NCI-H2227 treated with DMSO at 0.1 percent for 48 hours (cell line): Measurements from ENCODE around the gene PGS1.

ENCODE experiments used
- DNase-seq: peaks from one replicate; lab custom pipeline; 2025; lab: John Stamatoyannopoulos, UW

PGS1 gene

DNA sequence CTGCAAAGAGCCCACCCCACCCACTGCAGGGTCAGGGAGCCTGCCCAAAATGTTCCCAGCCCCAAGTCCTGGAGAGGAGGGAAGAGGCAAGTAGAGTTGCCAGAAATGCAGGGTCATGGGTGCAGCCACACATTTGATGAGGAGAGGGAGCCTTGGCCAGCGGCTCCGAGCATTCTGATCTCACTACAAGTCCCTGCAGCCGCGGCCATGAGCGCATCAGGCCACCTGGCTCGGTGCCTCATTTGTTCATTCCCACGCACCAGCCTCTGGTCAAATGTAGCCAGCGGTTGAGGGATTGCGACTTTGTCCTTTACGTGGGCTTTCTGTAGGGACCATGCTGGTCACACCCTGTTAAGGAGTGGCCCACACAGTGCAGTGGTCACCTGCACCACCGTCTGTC, 48.7 kb downstream of the PGS1 start:
- DNase-seq, result no peak

DNA sequence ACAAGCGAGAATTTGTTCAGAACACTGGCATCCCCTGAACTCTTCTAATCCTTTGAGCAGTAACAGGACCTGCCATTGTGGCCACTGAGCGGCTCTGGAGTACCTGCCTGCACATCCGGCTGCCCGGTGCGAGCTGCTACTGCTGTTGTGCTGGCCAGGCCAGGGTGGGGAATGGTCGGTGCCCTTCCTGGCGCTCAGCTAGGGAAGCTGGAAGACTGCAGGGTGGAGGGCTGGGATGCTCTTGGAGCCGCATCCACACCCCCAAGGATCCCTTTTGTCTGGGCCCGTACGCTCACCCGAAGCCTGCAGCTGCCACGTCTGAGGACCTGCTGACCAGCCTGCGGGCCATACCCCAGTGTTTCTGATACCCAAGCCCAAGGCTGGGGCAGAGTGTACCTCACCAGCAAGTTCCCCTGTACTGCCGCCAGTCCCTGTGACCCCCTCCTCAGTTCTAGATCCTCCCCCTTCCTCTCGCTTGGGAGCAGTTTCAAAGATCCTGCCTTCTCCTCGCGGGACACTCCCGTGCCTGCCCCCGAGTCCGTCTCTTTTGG, 49.7 kb downstream of the PGS1 start:
- no peak for DNase-seq

- DNase-seq, result no peak
These were observed 50.6 kb downstream of the PGS1 start for GRCh38 chr17:78428836-78429617.

DNA sequence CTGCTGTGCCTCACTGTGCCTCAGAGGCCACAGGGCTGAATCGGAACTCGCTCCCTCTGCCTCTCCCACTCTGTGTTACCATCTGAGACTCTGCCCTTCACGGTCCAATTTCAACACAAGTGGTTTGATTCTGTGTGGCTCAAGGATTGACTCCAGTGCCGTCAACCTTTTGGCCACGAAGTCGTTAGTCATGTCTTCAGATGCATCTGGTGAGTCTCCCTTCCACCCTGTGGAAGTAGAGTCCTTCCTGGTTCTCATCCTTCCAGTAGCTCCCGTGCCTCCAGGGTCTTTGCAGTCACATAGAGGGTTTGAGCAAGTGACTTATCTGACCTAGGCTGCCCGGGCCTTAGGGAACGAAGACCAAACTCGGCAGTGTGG, 51.2 kb downstream of the PGS1 start:
- no peak for DNase-seq

GRCh38 chr17:78430892-78431691, 52.6 kb downstream of the PGS1 start:
- DNase-seq, result no peak

DNA sequence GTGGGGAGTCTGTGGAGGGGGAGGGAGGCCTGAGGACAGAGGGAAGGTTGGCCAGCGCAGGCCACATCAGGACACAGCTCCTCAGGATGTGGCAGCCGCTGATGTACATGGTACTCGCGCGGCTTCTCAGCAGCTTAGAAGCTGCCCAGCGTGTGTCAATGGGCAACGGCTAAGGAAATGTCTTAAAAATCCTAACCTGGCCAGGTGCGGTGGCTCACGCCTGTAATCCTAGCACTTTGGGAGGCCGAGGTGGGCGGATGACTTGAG, 53.2 kb downstream of the PGS1 start:
- DNase-seq, result no peak

- DNase-seq, result no peak
These were observed 54.0 kb downstream of the PGS1 start for GRCh38 chr17:78432226-78433012.

GRCh38 chr17:78433013-78433727, 54.7 kb downstream of the PGS1 start:
- DNase-seq, result no peak

- no peak for DNase-seq
These were observed 55.4 kb downstream of the PGS1 start for GRCh38 chr17:78433780-78434335.

GRCh38 chr17:78434455-78435329, 56.2 kb downstream of the PGS1 start:
- DNase-seq, result no peak

- DNase-seq, result no peak
These were observed 57.0 kb downstream of the PGS1 start for GRCh38 chr17:78435330-78436005.

GRCh38 chr17:78437508-78438169, 59.2 kb downstream of the PGS1 start:
- DNase-seq, result no peak

DNA sequence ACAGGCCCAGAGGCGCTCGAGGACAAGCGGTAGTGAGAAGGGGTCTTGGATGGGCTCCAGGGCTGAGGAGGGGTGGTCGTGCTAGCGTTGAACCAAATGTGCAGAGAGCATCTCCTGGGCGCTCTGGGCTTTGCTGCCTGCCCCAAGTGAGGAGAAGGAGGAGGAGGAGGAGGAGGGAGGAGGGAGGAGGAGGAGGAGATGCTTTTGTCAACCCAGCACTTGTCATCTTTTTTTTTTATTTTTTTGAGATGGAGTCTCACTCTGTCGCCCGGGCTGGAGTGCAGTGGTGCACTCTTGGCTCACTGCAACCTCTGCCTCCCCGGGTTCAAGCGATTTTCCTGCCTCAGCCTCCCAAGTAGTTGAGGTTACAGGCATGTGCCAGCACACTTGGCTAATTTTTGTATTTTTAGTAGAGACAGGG, 59.8 kb downstream of the PGS1 start:
- no peak for DNase-seq

GRCh38 chr17:78438694-78439325, 60.4 kb downstream of the PGS1 start:
- no peak for DNase-seq

- DNase-seq, result no peak
These were observed 63.0 kb downstream of the PGS1 start for GRCh38 chr17:78441271-78441971.

GRCh38 chr17:78442648-78443218, 64.3 kb downstream of the PGS1 start:
- no peak for DNase-seq

GRCh38 chr17:78444392-78444791, 65.9 kb downstream of the PGS1 start:
- no peak for DNase-seq

DNA sequence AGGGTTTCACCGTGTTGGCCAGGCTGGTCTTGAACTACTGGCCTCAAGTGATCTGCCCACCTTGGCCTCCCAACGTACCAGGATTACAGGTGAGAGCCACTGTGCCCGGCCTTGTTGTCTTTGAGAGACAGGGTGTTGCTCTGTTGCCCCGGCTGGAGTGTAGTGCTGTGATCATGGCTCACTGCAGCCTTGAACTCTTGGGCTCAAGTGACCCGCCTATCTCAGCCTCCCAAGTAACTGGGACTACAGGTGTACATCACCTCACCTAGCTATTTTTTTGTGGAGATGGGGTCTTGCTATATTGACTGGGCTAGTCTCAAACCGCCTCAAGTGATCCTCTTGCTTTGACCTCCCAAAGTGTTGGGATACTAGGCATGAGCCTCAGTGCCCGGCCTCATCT, 68.4 kb downstream of the PGS1 start:
- no peak for DNase-seq
